ENCODE measurements around the gene LARP1B. TPM values are rescaled to one million over a fixed set of nuclear protein-coding genes. Genes with fewer than 3 reads are reported as not detected.
"Not testable (repeated sequence)": the region's sequence is repeated elsewhere in the genome, so short reads cannot be mapped to it uniquely, and the experiment has no call there.

Gene LARP1B
- total RNA-seq, 2 experiments from 2014 or later, result 22.1 to 26.0 TPM

- Mint-ChIP-seq H3K27me3 (no peaks in the 10 kb centered on the region), H3K4me3 (no peak overlapping the region), H3K36me3 (ENCODE audit: low read depth) (no peaks in the 10 kb centered on the region), H3K9me3 (ENCODE audit: low read depth) (no peaks in the 10 kb centered on the region), H3K27ac (no peak overlapping the region), H3K4me1 (no peaks in the 10 kb centered on the region)
- ChIA-PET POLR2A (no interaction called here), CTCF (no interaction called here)
- no peak for ATAC-seq
- no peak for DNase-seq
- intact Hi-C loops (cut with DNase I, micrococcal nuclease), result no loop called here
Measured at GRCh38 chr4:128228845-128229795, 168.0 kb downstream of the LARP1B start.

DNA sequence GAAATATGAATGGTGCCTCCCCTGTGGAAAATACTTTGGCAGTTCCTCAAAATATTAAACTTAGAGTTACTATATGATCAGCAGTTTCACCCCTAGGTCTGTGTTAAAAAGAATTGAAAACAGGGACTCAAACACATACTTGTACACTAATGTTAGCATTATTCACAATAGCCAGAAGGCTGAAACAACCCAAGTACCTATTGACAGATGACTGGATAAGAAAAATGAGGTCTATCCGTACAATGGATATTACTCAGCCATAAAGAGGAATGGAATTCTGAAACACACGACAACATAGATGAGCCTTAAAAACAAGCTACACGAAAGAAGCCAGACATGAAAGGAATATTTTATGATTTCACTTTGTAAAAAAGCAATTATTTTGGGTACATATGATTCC is 171.6 kb downstream of the LARP1B start:
- Mint-ChIP-seq H3K27ac (no peak overlapping the region), H3K4me3 (no peak overlapping the region), H3K27me3 (no peaks in the 10 kb centered on the region), H3K9me3 (ENCODE audit: low read depth) (no peaks in the 10 kb centered on the region), H3K4me1 (no peaks in the 10 kb centered on the region), H3K36me3 (ENCODE audit: low read depth) (no peaks in the 10 kb centered on the region)
- DNase-seq, result no peak
- no peak for ATAC-seq
- POLR2A ChIA-PET, result no interaction called here
- intact Hi-C loops (cut with DNase I, micrococcal nuclease), result no loop called here
- CTCF ChIA-PET, result no interaction called here

DNA sequence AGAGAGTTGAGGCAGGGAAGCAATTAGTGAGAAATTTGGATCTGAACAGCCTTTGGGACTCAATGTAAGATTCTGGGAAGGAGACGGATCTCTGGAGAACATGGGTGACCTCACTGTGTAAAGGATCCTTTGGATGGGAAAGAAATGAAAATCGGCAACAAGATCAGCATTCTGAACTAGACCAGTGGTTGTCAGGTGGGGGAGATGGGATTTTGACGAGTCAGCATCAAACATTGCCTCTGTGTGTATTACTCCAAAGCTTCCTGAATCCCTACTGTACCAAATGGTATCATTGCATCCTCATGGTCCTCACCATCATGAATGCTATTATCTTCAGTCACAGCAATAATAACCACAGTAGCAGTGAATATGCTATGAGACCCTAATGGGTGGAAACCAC is 173.7 kb downstream of the LARP1B start:
- intact Hi-C loops (cut with DNase I, micrococcal nuclease), result no loop called here
- no peaks in the 10 kb centered on the region for H3K4me1 Mint-ChIP-seq
- DNase-seq, result no peak
- ChIA-PET POLR2A (no interaction called here), CTCF (no interaction called here)
- ATAC-seq, result no peak
- no peaks in the 10 kb centered on the region for H3K36me3 Mint-ChIP-seq (ENCODE audit: low read depth)
- no peaks in the 10 kb centered on the region for H3K9me3 Mint-ChIP-seq (ENCODE audit: low read depth)
- H3K4me3 Mint-ChIP-seq, result no peak overlapping the region
- no peaks in the 10 kb centered on the region for H3K27me3 Mint-ChIP-seq
- no peak overlapping the region for H3K27ac Mint-ChIP-seq

DNA sequence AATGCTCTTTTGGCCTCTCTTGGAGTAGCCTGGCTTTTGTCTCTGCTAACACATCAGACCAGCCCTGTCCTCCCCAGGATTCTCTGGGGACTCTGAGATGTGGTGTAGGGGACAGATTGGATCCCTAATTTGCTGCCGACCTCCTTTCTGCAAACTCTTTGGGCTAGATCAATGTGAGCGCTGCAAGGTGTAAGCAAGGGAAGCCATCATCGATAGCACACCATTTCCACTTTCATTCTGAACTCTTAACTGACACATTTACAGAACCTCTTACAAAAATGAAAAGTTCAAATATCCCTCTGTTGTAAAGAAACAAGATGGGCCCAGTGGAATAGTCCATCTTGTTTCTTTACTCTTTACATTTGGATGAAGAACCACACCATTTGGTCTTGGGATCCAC is 179.9 kb downstream of the LARP1B start:
- Mint-ChIP-seq H3K4me3 (no peak overlapping the region), H3K9me3 (ENCODE audit: low read depth) (no peaks in the 10 kb centered on the region), H3K36me3 (ENCODE audit: low read depth) (no peaks in the 10 kb centered on the region), H3K27ac (no peak overlapping the region), H3K27me3 (peaks cover 5% of the 10 kb centered on the region), H3K4me1 (no peaks in the 10 kb centered on the region)
- intact Hi-C loops (cut with DNase I, micrococcal nuclease), result no loop called here
- DNase-seq, result no peak
- no peak for ATAC-seq
- ChIA-PET CTCF (no interaction called here), POLR2A (no interaction called here)

DNA sequence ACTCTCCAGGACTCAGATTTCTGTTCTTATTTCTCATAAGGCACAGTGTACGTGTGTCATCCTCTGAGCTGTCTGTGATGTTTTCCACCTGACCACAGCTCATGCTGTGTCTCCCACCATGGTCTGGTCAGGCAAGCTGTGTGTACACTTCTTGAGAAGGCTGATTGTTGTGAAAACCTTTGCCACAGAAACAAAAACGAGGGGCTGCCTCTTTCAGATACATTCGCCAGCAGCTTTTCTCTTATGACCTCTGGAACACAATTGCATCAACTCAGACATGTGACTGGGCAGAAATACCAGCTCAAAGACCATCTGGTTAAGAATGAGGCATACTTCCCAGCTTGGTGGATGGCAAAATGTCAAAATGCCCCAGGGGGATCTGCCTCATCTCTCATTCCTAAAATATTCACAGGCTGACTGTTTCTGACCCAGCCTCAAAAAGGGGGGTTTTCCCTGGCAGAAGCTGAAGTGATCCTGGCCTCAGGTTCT is 180.4 kb downstream of the LARP1B start:
- H3K4me3 Mint-ChIP-seq, result no peak overlapping the region
- intact Hi-C loops (cut with DNase I, micrococcal nuclease), result no loop called here
- CTCF ChIA-PET, result no interaction called here
- H3K36me3 Mint-ChIP-seq (ENCODE audit: low read depth), result no peaks in the 10 kb centered on the region
- H3K4me1 Mint-ChIP-seq, result no peaks in the 10 kb centered on the region
- POLR2A ChIA-PET, result no interaction called here
- H3K27ac Mint-ChIP-seq, result no peak overlapping the region
- ATAC-seq (no peak), DNase-seq (no peak)
- H3K27me3 Mint-ChIP-seq, result peaks cover 5% of the 10 kb centered on the region
- H3K9me3 Mint-ChIP-seq (ENCODE audit: low read depth), result no peaks in the 10 kb centered on the region

GRCh38 chr4:128241981-128242380 is 180.9 kb downstream of the LARP1B start:
- ATAC-seq (no peak), DNase-seq (no peak)
- Mint-ChIP-seq H3K27ac (no peak overlapping the region), H3K27me3 (peaks cover 5% of the 10 kb centered on the region), H3K4me3 (no peak overlapping the region), H3K9me3 (ENCODE audit: low read depth) (no peaks in the 10 kb centered on the region), H3K36me3 (ENCODE audit: low read depth) (no peaks in the 10 kb centered on the region), H3K4me1 (no peaks in the 10 kb centered on the region)
- CTCF ChIA-PET, result no interaction called here
- intact Hi-C loops (cut with DNase I, micrococcal nuclease), result no loop called here
- POLR2A ChIA-PET, result no interaction called here

GRCh38 chr4:128242601-128243000 is 181.5 kb downstream of the LARP1B start:
- peaks cover 5% of the 10 kb centered on the region for H3K27me3 Mint-ChIP-seq
- peaks cover 2% of the 10 kb centered on the region for H3K9me3 Mint-ChIP-seq (ENCODE audit: low read depth)
- ATAC-seq (no peak), DNase-seq (no peak)
- POLR2A ChIA-PET, result no interaction called here
- intact Hi-C loops (cut with DNase I, micrococcal nuclease), result no loop called here
- no peaks in the 10 kb centered on the region for H3K36me3 Mint-ChIP-seq (ENCODE audit: low read depth)
- CTCF ChIA-PET, result no interaction called here
- H3K4me1 Mint-ChIP-seq, result no peaks in the 10 kb centered on the region
- H3K27ac Mint-ChIP-seq, result no peak overlapping the region
- H3K4me3 Mint-ChIP-seq, result no peak overlapping the region

- H3K27me3 Mint-ChIP-seq, result peaks cover 5% of the 10 kb centered on the region
- POLR2A ChIA-PET, result no interaction called here
- H3K27ac Mint-ChIP-seq, result no peak overlapping the region
- ATAC-seq (no peak), DNase-seq (no peak)
- intact Hi-C loops (cut with DNase I, micrococcal nuclease), result no loop called here
- no peak overlapping the region for H3K4me3 Mint-ChIP-seq
- H3K4me1 Mint-ChIP-seq, result no peaks in the 10 kb centered on the region
- H3K36me3 Mint-ChIP-seq (ENCODE audit: low read depth), result no peaks in the 10 kb centered on the region
- CTCF ChIA-PET, result interaction anchor here (0.6 to 0.7 kb wide), 3 partner anchors 39 to 341 kb away, joined by 3 to 4 read pairs (median 3); no protein-coding TSS in a partner anchor
- H3K9me3 Mint-ChIP-seq (ENCODE audit: low read depth), result peaks cover 5% of the 10 kb centered on the region
Measured at GRCh38 chr4:128244379-128244778, 183.3 kb downstream of the LARP1B start.

DNA sequence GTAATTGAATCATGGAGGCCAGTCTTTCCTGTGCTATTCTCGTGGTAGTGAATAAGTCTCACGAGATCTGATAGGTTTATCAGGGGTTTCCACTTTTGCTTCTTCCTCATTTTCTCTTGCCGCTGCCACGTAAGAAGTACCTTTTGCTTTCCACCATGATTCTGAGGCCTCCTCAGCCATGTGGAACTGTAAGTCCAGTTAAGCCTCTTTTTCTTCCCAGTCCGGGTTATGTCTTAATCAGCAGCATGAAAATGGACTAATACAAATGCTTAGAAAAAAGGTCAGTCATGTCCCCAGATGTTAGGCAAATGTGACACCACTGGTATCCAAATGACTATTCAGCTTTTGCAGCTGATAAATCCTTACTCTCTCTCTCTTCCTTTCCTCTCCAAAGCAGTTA is 184.3 kb downstream of the LARP1B start:
- POLR2A ChIA-PET; H3K36me3 Mint-ChIP-seq (ENCODE audit: low read depth); intact Hi-C loops (cut with DNase I, micrococcal nuclease); ATAC-seq; H3K27me3 Mint-ChIP-seq; H3K27ac Mint-ChIP-seq; DNase-seq; H3K4me1 Mint-ChIP-seq; H3K4me3 Mint-ChIP-seq: not testable (repeated sequence)
- CTCF ChIA-PET, result interaction anchor here (0.7 kb wide), 2 partner anchors 210 to 340 kb away, joined by 3 to 4 read pairs; no protein-coding TSS in a partner anchor
- H3K9me3 Mint-ChIP-seq (ENCODE audit: low read depth), result peaks cover 10% of the 10 kb centered on the region

- intact Hi-C loops (cut with DNase I, micrococcal nuclease), result no loop called here
- no peak overlapping the region for H3K27ac Mint-ChIP-seq
- ATAC-seq (no peak), DNase-seq (no peak)
- H3K9me3 Mint-ChIP-seq (ENCODE audit: low read depth), result peaks cover 11% of the 10 kb centered on the region
- CTCF ChIA-PET, result no interaction called here
- no peaks in the 10 kb centered on the region for H3K36me3 Mint-ChIP-seq (ENCODE audit: low read depth)
- H3K4me1 Mint-ChIP-seq, result no peaks in the 10 kb centered on the region
- peaks cover 4% of the 10 kb centered on the region for H3K27me3 Mint-ChIP-seq
- no peak overlapping the region for H3K4me3 Mint-ChIP-seq
- POLR2A ChIA-PET, result no interaction called here
Measured at GRCh38 chr4:128247906-128248305, 186.8 kb downstream of the LARP1B start.

DNA sequence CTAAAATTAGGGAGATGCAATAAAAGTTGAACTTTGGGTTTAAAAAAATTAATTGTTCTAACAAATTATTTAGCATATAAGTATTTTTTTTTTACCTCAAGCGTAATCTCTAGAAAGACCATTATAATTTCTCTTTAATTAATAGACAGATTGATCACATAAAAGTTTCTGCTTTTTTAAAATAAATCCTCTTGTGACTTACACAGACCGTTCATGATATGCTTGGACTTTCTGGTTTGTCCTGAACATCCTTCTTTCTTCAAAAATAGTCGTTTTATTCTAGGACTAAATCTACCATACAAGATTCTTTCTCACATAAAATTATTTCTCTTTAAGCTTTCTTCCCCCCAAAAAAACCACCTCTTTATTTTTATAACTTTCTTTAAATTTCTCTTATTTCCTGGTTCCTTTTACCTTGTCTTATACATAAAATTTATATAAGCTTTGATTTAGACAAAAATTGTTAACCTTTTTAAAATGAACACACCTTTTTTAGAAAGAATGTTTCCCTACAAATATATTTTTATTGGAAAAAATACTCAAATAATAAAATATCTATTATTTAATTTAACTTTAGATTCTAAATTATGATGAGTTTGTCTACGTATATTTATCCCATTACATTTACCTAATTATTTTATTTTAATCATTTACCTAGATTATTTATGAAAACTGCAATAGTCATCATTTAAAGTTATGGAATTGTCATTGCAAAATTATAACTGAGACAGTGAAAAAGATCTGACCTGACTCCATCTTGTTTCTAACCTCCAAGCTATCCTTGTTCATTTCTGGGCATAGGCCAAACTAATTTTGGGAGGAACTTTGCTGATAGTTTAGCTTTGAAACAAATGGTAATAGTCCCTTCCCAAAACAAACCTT is 188.9 kb downstream of the LARP1B start:
- DNase-seq (no peak), ATAC-seq (no peak)
- intact Hi-C loops (cut with DNase I, micrococcal nuclease), result no loop called here
- H3K27ac Mint-ChIP-seq, result no peak overlapping the region
- no peaks in the 10 kb centered on the region for H3K36me3 Mint-ChIP-seq (ENCODE audit: low read depth)
- POLR2A ChIA-PET, result no interaction called here
- no peaks in the 10 kb centered on the region for H3K4me1 Mint-ChIP-seq
- peaks cover 14% of the 10 kb centered on the region for H3K27me3 Mint-ChIP-seq
- H3K4me3 Mint-ChIP-seq, result no peak overlapping the region
- CTCF ChIA-PET, result no interaction called here
- peaks cover 11% of the 10 kb centered on the region for H3K9me3 Mint-ChIP-seq (ENCODE audit: low read depth)

- Mint-ChIP-seq H3K27me3 (peaks cover 22% of the 10 kb centered on the region), H3K9me3 (ENCODE audit: low read depth) (no peaks in the 10 kb centered on the region), H3K4me3 (no peak overlapping the region), H3K36me3 (ENCODE audit: low read depth) (no peaks in the 10 kb centered on the region), H3K27ac (no peak overlapping the region), H3K4me1 (no peaks in the 10 kb centered on the region)
- CTCF ChIA-PET, result no interaction called here
- ATAC-seq (no peak), DNase-seq (no peak)
- intact Hi-C loops (cut with DNase I, micrococcal nuclease), result no loop called here
- POLR2A ChIA-PET, result no interaction called here
Measured at GRCh38 chr4:128255906-128256305, 194.8 kb downstream of the LARP1B start.

Measured in activated CD4-positive, alpha-beta T cell treated with anti-CD3 and anti-CD28 coated beads for 36 hours (primary cell).